A673 (cell line): ENCODE measurements around the gene ST6GALNAC2.

ENCODE experiments used
- EZH2 ChIP-seq: fragments of 200-600 bp; sonication (generic); IDR thresholded peaks from 2 replicates; pipeline ENCODE4 v1.6.1; 2017; ENCODE audit warnings: borderline replicate concordance, low read depth, mild to moderate bottlenecking, mixed read lengths, antibody characterized with exemption, low read length; ENCODE audit not compliant: poor library complexity, severe bottlenecking
- TF ChIP-seq, protein P1 (sequence below): fragments of 300-800, 200-600 bp; sonication (generic); conservative IDR thresholded peaks from 2 replicates; pipeline ENCODE4 v1.5.1; 2017; ENCODE audit warnings: low read depth, mild to moderate bottlenecking, antibody characterized with exemption, low read length, moderate library complexity, mixed read lengths

DNA sequence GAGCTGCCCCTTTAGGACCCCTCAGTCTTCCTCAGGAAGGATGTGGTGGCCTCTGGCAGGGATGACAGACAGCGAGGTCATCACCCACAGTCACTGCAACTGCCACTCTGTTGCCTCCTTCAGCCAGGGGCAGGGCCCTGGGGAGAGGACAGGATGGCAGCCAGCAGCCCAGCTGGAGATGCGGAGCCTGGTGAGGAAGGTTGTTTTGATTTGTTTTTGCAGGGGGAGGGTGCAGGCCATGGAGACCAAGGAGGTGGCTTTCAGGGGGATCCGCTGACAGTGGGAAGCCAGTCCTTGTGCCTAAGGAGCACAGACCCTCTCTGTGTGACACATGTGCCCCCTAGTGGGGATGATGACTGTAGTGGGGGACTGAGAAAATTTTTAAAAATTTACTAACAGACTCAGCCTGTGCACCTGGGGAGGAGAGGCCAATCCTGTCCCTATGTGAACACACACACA is 38.4 kb downstream of the ST6GALNAC2 start:
- TF ChIP-seq, protein P1, sequence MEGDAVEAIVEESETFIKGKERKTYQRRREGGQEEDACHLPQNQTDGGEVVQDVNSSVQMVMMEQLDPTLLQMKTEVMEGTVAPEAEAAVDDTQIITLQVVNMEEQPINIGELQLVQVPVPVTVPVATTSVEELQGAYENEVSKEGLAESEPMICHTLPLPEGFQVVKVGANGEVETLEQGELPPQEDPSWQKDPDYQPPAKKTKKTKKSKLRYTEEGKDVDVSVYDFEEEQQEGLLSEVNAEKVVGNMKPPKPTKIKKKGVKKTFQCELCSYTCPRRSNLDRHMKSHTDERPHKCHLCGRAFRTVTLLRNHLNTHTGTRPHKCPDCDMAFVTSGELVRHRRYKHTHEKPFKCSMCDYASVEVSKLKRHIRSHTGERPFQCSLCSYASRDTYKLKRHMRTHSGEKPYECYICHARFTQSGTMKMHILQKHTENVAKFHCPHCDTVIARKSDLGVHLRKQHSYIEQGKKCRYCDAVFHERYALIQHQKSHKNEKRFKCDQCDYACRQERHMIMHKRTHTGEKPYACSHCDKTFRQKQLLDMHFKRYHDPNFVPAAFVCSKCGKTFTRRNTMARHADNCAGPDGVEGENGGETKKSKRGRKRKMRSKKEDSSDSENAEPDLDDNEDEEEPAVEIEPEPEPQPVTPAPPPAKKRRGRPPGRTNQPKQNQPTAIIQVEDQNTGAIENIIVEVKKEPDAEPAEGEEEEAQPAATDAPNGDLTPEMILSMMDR = peak; percentile 84
- TF ChIP-seq EZH2 = no peak
